K562 (cell line): ENCODE measurements around the gene KLHL20. TPM values are rescaled to one million over a fixed set of nuclear protein-coding genes. Genes with fewer than 3 reads are reported as not detected.
A peak's percentile ranks its signal among the peaks of the same experiment; 100 is the strongest.

Experiments used
- ARHGAP35 ChIP-seq: fragments of 450-650 bp; IDR thresholded peaks from 2 replicates; pipeline ENCODE4 v1.6.1; 2018; ENCODE audit not compliant: partially characterized antibody
- ARID2 ChIP-seq: fragments of 450-650 bp; IDR thresholded peaks from 2 replicates; pipeline ENCODE4 v1.6.1; 2017; ENCODE audit warnings: antibody characterized with exemption, mild to moderate bottlenecking
- BACH1 ChIP-seq: fragments of 200-800 bp; sonication (Bioruptor generic); IDR thresholded peaks from 2 replicates; pipeline ENCODE4 v1.6.1; 2016; ENCODE audit warnings: missing genetic modification characterization, missing compliant biosample characterization
- BHLHE40 ChIP-seq: IDR thresholded peaks from 2 replicates; pipeline ENCODE4 v1.6.1; 2011; ENCODE audit warnings: low read length, improper control_type of control experiment
- BRD9 ChIP-seq: fragments of 450-650 bp; IDR thresholded peaks from 2 replicates; pipeline ENCODE4 v1.6.1; 2018; ENCODE audit warnings: low read depth; ENCODE audit not compliant: partially characterized antibody
- CCAR2 ChIP-seq: fragments of 200-400 bp; formaldehyde crosslinking; IDR thresholded peaks from 2 replicates; pipeline ENCODE4 v1.6.1; 2017; ENCODE audit warnings: mild to moderate bottlenecking, low read depth, low read length
- CGGBP1 ChIP-seq: fragments of 250-450 bp; sonication (Bioruptor Pico); IDR thresholded peaks from 2 replicates; pipeline ENCODE4 v1.9.0; 2021; ENCODE audit warnings: mild to moderate bottlenecking
- GABPB1 ChIP-seq: sonication (generic); formaldehyde crosslinking; IDR thresholded peaks from 2 replicates; pipeline ENCODE4 v1.8.0; 2022; ENCODE audit warnings: mild to moderate bottlenecking, missing genetic modification reagents
- GTF2F1 ChIP-seq: IDR thresholded peaks from 2 replicates; pipeline ENCODE4 v1.6.1; 2011; ENCODE audit warnings: low read depth, low read length, improper control_type of control experiment
- HDAC1 ChIP-seq, 2 experiments: fragments of 450-650 bp; IDR thresholded peaks; 2 replicates each; pipeline ENCODE4 v1.6.1; 2016 to 2017; ENCODE audit warnings: inconsistent platforms in 1 of 2, mild to moderate bottlenecking in 1 of 2, moderate library complexity in 1 of 2
- HDAC2 ChIP-seq: fragments of 450-650 bp; IDR thresholded peaks from 2 replicates; pipeline ENCODE4 v1.6.1; 2016; ENCODE audit warnings: mild to moderate bottlenecking
- IRF9 ChIP-seq: fragments of 450-650 bp; IDR thresholded peaks from 2 replicates; pipeline ENCODE4 v1.6.1; 2016; ENCODE audit warnings: missing biosample characterization, missing genetic modification characterization
- KAT2B ChIP-seq: IDR thresholded peaks from one replicate; pipeline ENCODE4 v1.6.1; 2012; ENCODE audit warnings: low read depth, mild to moderate bottlenecking, control low read depth, inconsistent platforms, low read length, moderate library complexity
- KDM5B ChIP-seq: fragments of 200-600 bp; sonication (generic); IDR thresholded peaks from 2 replicates; pipeline ENCODE4 v1.6.1; 2012; ENCODE audit warnings: low read depth, mild to moderate bottlenecking, moderate library complexity, low read length, control low read depth, inconsistent platforms; ENCODE audit not compliant: insufficient replicate concordance
- KLF16 ChIP-seq: IDR thresholded peaks from 2 replicates; pipeline ENCODE4 v1.6.1; 2016; ENCODE audit warnings: antibody characterized with exemption
- MCM5 ChIP-seq: fragments of 450-650 bp; IDR thresholded peaks from 2 replicates; pipeline ENCODE4 v1.6.1; 2016; ENCODE audit warnings: low read depth
- RCOR1 ChIP-seq, 2 experiments: IDR thresholded peaks; 2 replicates each; pipeline ENCODE4 v1.6.1; 2012; ENCODE audit warnings: low read depth in 2 of 2, low read length in 2 of 2, borderline replicate concordance in 1 of 2, improper control_type of control experiment in 1 of 2
- SMARCC2 ChIP-seq: fragments of 450-650 bp; IDR thresholded peaks from 2 replicates; pipeline ENCODE4 v1.6.1; 2017; ENCODE audit warnings: antibody characterized with exemption, moderate library complexity, mild to moderate bottlenecking, low read depth
- SRSF9 ChIP-seq: fragments of 200-400 bp; formaldehyde crosslinking; IDR thresholded peaks from 2 replicates; pipeline ENCODE4 v1.6.1; 2017; ENCODE audit warnings: low read depth, low read length, borderline replicate concordance
- THRB ChIP-seq: fragments of 450-650 bp; formaldehyde crosslinking; conservative IDR thresholded peaks from 2 replicates; pipeline ENCODE4 v1.4.0; 2022; ENCODE audit warnings: mild to moderate bottlenecking, missing genetic modification characterization
- YBX1 ChIP-seq: fragments of 450-650 bp; IDR thresholded peaks from 2 replicates; pipeline ENCODE4 v1.7.1; 2016; ENCODE audit warnings: mild to moderate bottlenecking
- ZNF280A ChIP-seq: fragments of 450-650 bp; IDR thresholded peaks from 2 replicates; pipeline ENCODE4 v1.6.1; 2018; ENCODE audit warnings: mild to moderate bottlenecking, low read depth; ENCODE audit not compliant: partially characterized antibody
- ZNF316 ChIP-seq: fragments of 450-650 bp; IDR thresholded peaks from 2 replicates; pipeline ENCODE4 v1.6.1; 2016
- ZNF444 ChIP-seq: fragments of 250-450 bp; sonication (Bioruptor Pico); IDR thresholded peaks from 2 replicates; pipeline ENCODE4 v1.4.0; 2020; ENCODE audit warnings: mild to moderate bottlenecking, moderate library complexity
- ZNF561 ChIP-seq: fragments of 450-650 bp; formaldehyde crosslinking; conservative IDR thresholded peaks from 2 replicates; pipeline ENCODE4 v1.4.0; 2020; ENCODE audit warnings: mild to moderate bottlenecking, moderate library complexity
- ZNF668 ChIP-seq: fragments of 250-450 bp; sonication (Bioruptor Pico); IDR thresholded peaks from 2 replicates; pipeline ENCODE4 v1.8.0; 2022; ENCODE audit warnings: mild to moderate bottlenecking, inconsistent platforms
- ZNF707 ChIP-seq: fragments of 250-450 bp; sonication (Bioruptor Pico); conservative IDR thresholded peaks from 2 replicates; pipeline ENCODE4 v1.8.0; 2022; ENCODE audit warnings: inconsistent platforms, mild to moderate bottlenecking, moderate library complexity
- polyA plus RNA-seq, 8 experiments: library from polyadenylated mRNA; depleted of rRNA in 4 of 8; stranded (reverse) in 5 of 8; unstranded in 3 of 8; fragments of >200 nt; fragmentation: Nextera tagmentation in 2 of 8; fragmentation: Illumina TruSeq in 1 of 8; extraction: Ambion mirVana in 2 of 8; extraction: Trizol in 1 of 8; gene quantifications; 2 replicates each; pipeline versions ENCODE4 v1.2.1 to v1.2.3, GENCODE V29; 2011 to 2014; ENCODE audit warnings: inconsistent platforms in 1 of 8, missing spikeins in 1 of 8
- total RNA-seq, 7 experiments: library from RNA; depleted of rRNA in 6 of 7; stranded (reverse); fragments of >200 nt in 6 of 7; fragmentation: Illumina TruSeq in 2 of 7; extraction: Trizol in 2 of 7; gene quantifications; 2 replicates each; pipeline versions ENCODE4 v1.2.1 to v1.2.3, GENCODE V29; 2011 to 2021; ENCODE audit warnings: low replicate concordance in 1 of 7

Gene KLHL20
- total and polyA plus RNA-seq, 9 of the 15 experiments (the other 6 are each of a cell fraction or from before 2014, with no cell fraction given) = 8.9 to 23.2 (median 16.8) TPM

GRCh38 chr1:173823781-173824314 is 109.1 kb downstream of the KLHL20 start (continued):
- no peak for TF ChIP-seq SMARCC2
- TF ChIP-seq CCAR2 = no peak
- TF ChIP-seq MCM5 = no peak
- TF ChIP-seq HDAC1 (IDR thresholded peaks at IDR 0.05) = peak in 1 of 2 experiments; percentile 86; a peak in 2 of 4 replicates
- TF ChIP-seq BACH1 (tag) = no peak
- no peak for TF ChIP-seq YBX1
- TF ChIP-seq SRSF9 = no peak
- TF ChIP-seq ZNF668 (CRISPR knock-in tag) = no peak
- no peak for TF ChIP-seq BRD9
- no peak for TF ChIP-seq GTF2F1
- TF ChIP-seq KDM5B = no peak
- no peak; the same call in 1 of the 2 replicates for TF ChIP-seq HDAC2
- no peak for TF ChIP-seq ZNF280A
- TF ChIP-seq ZNF316 = no peak
- no peak for TF ChIP-seq ZNF444 (CRISPR knock-in tag)
- no peak for TF ChIP-seq CGGBP1 (CRISPR knock-in tag)
- no peak for TF ChIP-seq KAT2B
- no peak for TF ChIP-seq ZNF707
- TF ChIP-seq KLF16 = no peak
- 0 out of 2 replicates have a peak, but pooled peaks have one; percentile 22 for TF ChIP-seq ARID2
- TF ChIP-seq GABPB1 (CRISPR knock-in tag) = no peak
- no peak for TF ChIP-seq IRF9 (tag)
- no peak for TF ChIP-seq ZNF561 (CRISPR knock-in tag)
- no peak for TF ChIP-seq THRB
- TF ChIP-seq RCOR1 (IDR thresholded peaks at IDR 0.05; ENCODE audit: borderline replicate concordance in 1 of 2, low read depth in 2 of 2, low read length in 2 of 2) = no peak
- no peak for TF ChIP-seq ARHGAP35
- TF ChIP-seq BHLHE40 = no peak
